ENCODE data around the gene KATNB1.
"Not testable (repeated sequence)": the region's sequence is repeated elsewhere in the genome, so short reads cannot be mapped to it uniquely, and the experiment has no call there.

DNA sequence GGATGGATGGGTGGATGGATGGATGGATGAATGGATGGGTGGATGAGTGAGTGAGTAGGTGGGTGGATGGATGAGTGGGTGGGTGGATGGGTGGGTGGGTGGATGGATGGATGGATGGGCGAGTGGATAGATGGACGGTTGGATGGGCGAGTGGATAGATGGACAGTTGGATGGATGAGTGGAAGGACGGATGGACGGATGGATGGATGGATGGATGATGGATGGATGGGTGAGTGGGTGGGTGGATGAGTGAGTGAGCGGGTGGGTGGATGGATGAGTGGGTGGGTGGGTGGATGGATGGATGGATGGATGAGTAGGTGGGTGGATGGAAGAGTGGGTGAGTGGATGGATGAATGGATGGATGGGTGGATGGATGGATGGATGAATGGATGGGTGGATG lies 5.7 kb upstream of the KATNB1 start:
- TF ChIP-seq POLR2A (IDR thresholded peaks at IDR 0.05; ENCODE audit: low read length); RCOR1 (IDR thresholded peaks at IDR 0.05; ENCODE audit: low read depth, low read length); RNF2 (IDR thresholded peaks at IDR 0.05; ENCODE audit: borderline replicate concordance, low read depth); MYC (IDR thresholded peaks at IDR 0.05; ENCODE audit: borderline replicate concordance, low read length); CHD2 (IDR thresholded peaks at IDR 0.05; ENCODE audit: low read length, partially characterized antibody); USF2 (IDR thresholded peaks at IDR 0.05); KDM5A (IDR thresholded peaks at IDR 0.05); CBX8 (IDR thresholded peaks at IDR 0.05): not testable (repeated sequence)
- TF ChIP-seq, protein P1, sequence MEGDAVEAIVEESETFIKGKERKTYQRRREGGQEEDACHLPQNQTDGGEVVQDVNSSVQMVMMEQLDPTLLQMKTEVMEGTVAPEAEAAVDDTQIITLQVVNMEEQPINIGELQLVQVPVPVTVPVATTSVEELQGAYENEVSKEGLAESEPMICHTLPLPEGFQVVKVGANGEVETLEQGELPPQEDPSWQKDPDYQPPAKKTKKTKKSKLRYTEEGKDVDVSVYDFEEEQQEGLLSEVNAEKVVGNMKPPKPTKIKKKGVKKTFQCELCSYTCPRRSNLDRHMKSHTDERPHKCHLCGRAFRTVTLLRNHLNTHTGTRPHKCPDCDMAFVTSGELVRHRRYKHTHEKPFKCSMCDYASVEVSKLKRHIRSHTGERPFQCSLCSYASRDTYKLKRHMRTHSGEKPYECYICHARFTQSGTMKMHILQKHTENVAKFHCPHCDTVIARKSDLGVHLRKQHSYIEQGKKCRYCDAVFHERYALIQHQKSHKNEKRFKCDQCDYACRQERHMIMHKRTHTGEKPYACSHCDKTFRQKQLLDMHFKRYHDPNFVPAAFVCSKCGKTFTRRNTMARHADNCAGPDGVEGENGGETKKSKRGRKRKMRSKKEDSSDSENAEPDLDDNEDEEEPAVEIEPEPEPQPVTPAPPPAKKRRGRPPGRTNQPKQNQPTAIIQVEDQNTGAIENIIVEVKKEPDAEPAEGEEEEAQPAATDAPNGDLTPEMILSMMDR (IDR thresholded peaks at IDR 0.05) = not testable (repeated sequence)
- TF ChIP-seq, protein P2, sequence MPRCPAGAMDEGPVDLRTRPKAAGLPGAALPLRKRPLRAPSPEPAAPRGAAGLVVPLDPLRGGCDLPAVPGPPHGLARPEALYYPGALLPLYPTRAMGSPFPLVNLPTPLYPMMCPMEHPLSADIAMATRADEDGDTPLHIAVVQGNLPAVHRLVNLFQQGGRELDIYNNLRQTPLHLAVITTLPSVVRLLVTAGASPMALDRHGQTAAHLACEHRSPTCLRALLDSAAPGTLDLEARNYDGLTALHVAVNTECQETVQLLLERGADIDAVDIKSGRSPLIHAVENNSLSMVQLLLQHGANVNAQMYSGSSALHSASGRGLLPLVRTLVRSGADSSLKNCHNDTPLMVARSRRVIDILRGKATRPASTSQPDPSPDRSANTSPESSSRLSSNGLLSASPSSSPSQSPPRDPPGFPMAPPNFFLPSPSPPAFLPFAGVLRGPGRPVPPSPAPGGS (IDR thresholded peaks at IDR 0.05) = not testable (repeated sequence)
- TF ChIP-seq, protein P3, sequence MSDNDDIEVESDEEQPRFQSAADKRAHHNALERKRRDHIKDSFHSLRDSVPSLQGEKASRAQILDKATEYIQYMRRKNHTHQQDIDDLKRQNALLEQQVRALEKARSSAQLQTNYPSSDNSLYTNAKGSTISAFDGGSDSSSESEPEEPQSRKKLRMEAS (IDR thresholded peaks at IDR 0.05) = not testable (repeated sequence)
- TF ChIP-seq, protein P4, sequence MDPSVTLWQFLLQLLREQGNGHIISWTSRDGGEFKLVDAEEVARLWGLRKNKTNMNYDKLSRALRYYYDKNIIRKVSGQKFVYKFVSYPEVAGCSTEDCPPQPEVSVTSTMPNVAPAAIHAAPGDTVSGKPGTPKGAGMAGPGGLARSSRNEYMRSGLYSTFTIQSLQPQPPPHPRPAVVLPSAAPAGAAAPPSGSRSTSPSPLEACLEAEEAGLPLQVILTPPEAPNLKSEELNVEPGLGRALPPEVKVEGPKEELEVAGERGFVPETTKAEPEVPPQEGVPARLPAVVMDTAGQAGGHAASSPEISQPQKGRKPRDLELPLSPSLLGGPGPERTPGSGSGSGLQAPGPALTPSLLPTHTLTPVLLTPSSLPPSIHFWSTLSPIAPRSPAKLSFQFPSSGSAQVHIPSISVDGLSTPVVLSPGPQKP (IDR thresholded peaks at IDR 0.05; ENCODE audit: low read depth, low read length) = not testable (repeated sequence)
- TF ChIP-seq, protein P5, sequence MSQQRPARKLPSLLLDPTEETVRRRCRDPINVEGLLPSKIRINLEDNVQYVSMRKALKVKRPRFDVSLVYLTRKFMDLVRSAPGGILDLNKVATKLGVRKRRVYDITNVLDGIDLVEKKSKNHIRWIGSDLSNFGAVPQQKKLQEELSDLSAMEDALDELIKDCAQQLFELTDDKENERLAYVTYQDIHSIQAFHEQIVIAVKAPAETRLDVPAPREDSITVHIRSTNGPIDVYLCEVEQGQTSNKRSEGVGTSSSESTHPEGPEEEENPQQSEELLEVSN (IDR thresholded peaks at IDR 0.05; ENCODE audit: borderline replicate concordance, low read depth) = not testable (repeated sequence)

Data from A549 (cell line).